ENCODE measurements around the gene STAC3.

Gene STAC3

DNA sequence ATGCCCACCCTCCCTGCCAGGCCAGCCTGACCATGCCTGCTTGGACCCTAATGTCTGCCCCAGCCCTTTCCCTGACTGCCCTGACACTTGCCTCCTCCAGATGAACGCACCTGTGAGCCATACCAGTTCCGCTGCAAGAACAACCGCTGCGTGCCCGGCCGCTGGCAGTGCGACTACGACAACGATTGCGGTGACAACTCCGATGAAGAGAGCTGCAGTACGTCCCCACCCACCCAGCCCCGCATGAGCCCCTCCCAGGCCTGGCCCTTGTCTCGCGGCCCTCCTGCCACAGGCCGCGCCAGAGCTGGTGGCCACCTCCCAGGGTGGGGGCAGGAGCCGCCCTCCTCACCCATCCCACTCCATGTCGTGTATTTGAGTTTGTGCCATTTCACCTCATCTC, 48.7 kb downstream of the STAC3 start:
- Histone ChIP-seq H3K9me3 (ENCODE audit: control insufficient read depth, insufficient read depth, low read depth, low read length) (no peaks in the 10 kb centered on the region), H3K36me3 (ENCODE audit: control insufficient read depth in 2 of 2, insufficient read depth in 1 of 2, low read length in 2 of 2) (peaks cover 0 to 92% of the 10 kb centered on the region in 2 experiments; a peak in 1 of 3 replicates), H3K4me3 (ENCODE audit: low read depth, low read length) (no peak overlapping the region), H3K27ac (ENCODE audit: extremely low read depth, low read depth, low read length) (no peak overlapping the region), H3K4me1 (ENCODE audit: control insufficient read depth, insufficient read depth, low read length) (no peaks in the 10 kb centered on the region)
- POLR2A ChIA-PET = no interaction called here
- CTCF ChIA-PET = no interaction called here
- TF ChIP-seq KLF1 (tag by site-specific recombination; IDR thresholded peaks at IDR 0.05) = peak; percentile 76
- TF ChIP-seq RBAK (tag by site-specific recombination; IDR thresholded peaks at IDR 0.05) = no peak

DNA sequence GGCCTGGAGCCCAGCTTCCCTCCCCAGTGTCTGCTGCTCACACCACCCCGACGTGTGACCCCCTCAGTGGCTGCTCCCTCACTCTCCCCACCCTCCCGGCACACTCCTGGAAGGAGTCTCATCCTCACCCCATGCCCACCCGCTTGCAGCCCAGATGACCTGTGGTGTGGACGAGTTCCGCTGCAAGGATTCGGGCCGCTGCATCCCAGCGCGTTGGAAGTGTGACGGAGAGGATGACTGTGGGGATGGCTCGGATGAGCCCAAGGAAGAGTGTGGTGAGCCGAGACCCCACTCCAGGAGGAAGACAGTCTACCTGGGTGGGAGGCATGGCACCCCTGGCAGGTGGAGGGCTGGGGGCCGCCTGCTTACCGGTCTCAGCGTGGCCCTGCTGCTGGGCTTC, 49.4 kb downstream of the STAC3 start:
- TF ChIP-seq PRDM1 (tag by site-specific recombination; IDR thresholded peaks at IDR 0.05) (no peak), ZNF600 (tag by site-specific recombination; IDR thresholded peaks at IDR 0.05) (peak; percentile 51; the same call in 1 of the 2 replicates)
- CTCF ChIA-PET = no interaction called here
- POLR2A ChIA-PET = no interaction called here

DNA sequence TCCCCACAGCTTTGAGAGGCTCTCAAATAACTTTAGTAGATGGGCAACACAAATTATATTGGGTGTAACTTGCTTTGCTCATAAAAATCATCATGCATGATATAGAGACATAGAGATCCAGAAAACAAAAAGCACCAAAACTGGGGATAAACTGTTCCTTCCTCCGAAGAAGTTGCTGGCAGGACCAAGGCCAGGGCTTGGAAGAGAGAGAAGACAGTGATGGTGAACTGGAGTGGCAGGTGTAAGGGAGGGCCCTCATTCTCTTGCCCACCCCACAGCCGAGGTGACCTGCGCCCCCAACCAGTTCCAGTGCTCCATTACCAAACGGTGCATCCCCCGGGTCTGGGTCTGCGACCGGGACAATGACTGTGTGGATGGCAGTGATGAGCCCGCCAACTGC, 49.8 kb downstream of the STAC3 start:
- CTCF ChIA-PET = no interaction called here
- POLR2A ChIA-PET = no interaction called here
- H3K27ac ChIP-seq (ENCODE audit: extremely low read depth, low read depth, low read length) = no peak overlapping the region
- no peak overlapping the region for H3K4me3 ChIP-seq (ENCODE audit: low read depth, low read length)
- H3K36me3 ChIP-seq (ENCODE audit: control insufficient read depth in 2 of 2, insufficient read depth in 1 of 2, low read length in 2 of 2) = peaks cover 0 to 98% of the 10 kb centered on the region in 2 experiments; a peak in 1 of 3 replicates
- no peaks in the 10 kb centered on the region for H3K9me3 ChIP-seq (ENCODE audit: control insufficient read depth, insufficient read depth, low read depth, low read length)
- no peaks in the 10 kb centered on the region for H3K4me1 ChIP-seq (ENCODE audit: control insufficient read depth, insufficient read depth, low read length)
- TF ChIP-seq ZNF473 (tag by site-specific recombination; IDR thresholded peaks at IDR 0.05) = no peak
- TF ChIP-seq, protein P1, sequence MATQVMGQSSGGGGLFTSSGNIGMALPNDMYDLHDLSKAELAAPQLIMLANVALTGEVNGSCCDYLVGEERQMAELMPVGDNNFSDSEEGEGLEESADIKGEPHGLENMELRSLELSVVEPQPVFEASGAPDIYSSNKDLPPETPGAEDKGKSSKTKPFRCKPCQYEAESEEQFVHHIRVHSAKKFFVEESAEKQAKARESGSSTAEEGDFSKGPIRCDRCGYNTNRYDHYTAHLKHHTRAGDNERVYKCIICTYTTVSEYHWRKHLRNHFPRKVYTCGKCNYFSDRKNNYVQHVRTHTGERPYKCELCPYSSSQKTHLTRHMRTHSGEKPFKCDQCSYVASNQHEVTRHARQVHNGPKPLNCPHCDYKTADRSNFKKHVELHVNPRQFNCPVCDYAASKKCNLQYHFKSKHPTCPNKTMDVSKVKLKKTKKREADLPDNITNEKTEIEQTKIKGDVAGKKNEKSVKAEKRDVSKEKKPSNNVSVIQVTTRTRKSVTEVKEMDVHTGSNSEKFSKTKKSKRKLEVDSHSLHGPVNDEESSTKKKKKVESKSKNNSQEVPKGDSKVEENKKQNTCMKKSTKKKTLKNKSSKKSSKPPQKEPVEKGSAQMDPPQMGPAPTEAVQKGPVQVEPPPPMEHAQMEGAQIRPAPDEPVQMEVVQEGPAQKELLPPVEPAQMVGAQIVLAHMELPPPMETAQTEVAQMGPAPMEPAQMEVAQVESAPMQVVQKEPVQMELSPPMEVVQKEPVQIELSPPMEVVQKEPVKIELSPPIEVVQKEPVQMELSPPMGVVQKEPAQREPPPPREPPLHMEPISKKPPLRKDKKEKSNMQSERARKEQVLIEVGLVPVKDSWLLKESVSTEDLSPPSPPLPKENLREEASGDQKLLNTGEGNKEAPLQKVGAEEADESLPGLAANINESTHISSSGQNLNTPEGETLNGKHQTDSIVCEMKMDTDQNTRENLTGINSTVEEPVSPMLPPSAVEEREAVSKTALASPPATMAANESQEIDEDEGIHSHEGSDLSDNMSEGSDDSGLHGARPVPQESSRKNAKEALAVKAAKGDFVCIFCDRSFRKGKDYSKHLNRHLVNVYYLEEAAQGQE (tag by site-specific recombination; IDR thresholded peaks at IDR 0.05) = peak; percentile 77

More for the DNA sequence above, 49.4 kb downstream of the STAC3 start:
- Histone ChIP-seq H3K36me3 (ENCODE audit: control insufficient read depth in 2 of 2, insufficient read depth in 1 of 2, low read length in 2 of 2) (peaks cover 0 to 98% of the 10 kb centered on the region in 2 experiments; a peak in 1 of 3 replicates), H3K4me1 (ENCODE audit: control insufficient read depth, insufficient read depth, low read length) (no peaks in the 10 kb centered on the region), H3K4me3 (ENCODE audit: low read depth, low read length) (no peak overlapping the region), H3K9me3 (ENCODE audit: control insufficient read depth, insufficient read depth, low read depth, low read length) (no peaks in the 10 kb centered on the region), H3K27ac (ENCODE audit: extremely low read depth, low read depth, low read length) (no peak overlapping the region)

DNA sequence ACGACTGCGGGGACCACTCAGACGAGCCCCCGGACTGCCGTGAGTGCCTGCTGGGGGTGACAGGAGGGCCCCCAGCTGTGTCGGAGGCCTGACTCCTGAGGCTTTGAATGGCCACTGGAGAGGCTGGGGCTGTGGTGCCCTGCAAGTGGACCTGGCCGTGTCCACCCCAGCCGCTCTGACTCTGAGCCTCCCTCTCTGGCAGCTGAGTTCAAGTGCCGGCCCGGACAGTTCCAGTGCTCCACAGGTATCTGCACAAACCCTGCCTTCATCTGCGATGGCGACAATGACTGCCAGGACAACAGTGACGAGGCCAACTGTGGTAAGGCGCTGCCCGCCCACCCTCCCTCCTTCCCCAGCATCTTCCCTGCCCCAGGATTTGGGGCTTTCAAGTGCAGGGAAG, 50.5 kb downstream of the STAC3 start:
- Histone ChIP-seq H3K4me1 (ENCODE audit: control insufficient read depth, insufficient read depth, low read length) (no peaks in the 10 kb centered on the region), H3K9me3 (ENCODE audit: control insufficient read depth, insufficient read depth, low read depth, low read length) (no peaks in the 10 kb centered on the region), H3K4me3 (ENCODE audit: low read depth, low read length) (no peak overlapping the region), H3K36me3 (ENCODE audit: control insufficient read depth in 2 of 2, insufficient read depth in 1 of 2, low read length in 2 of 2) (peaks cover 0 to 98% of the 10 kb centered on the region in 2 experiments; a peak in 1 of 3 replicates), H3K27ac (ENCODE audit: extremely low read depth, low read depth, low read length) (no peak overlapping the region)
- TF ChIP-seq ZIC2 (tag by site-specific recombination; IDR thresholded peaks at IDR 0.05) (no peak), ZXDB (tag by site-specific recombination; IDR thresholded peaks at IDR 0.05) (no peak), KLF7 (tag by site-specific recombination; IDR thresholded peaks at IDR 0.05; ENCODE audit: borderline replicate concordance) (no peak), SP3 (tag by site-specific recombination; IDR thresholded peaks at IDR 0.05) (no peak), ZNF24 (tag by site-specific recombination; IDR thresholded peaks at IDR 0.05) (no peak), ZNF791 (tag by site-specific recombination; IDR thresholded peaks at IDR 0.05) (no peak)
- TF ChIP-seq, protein P2, sequence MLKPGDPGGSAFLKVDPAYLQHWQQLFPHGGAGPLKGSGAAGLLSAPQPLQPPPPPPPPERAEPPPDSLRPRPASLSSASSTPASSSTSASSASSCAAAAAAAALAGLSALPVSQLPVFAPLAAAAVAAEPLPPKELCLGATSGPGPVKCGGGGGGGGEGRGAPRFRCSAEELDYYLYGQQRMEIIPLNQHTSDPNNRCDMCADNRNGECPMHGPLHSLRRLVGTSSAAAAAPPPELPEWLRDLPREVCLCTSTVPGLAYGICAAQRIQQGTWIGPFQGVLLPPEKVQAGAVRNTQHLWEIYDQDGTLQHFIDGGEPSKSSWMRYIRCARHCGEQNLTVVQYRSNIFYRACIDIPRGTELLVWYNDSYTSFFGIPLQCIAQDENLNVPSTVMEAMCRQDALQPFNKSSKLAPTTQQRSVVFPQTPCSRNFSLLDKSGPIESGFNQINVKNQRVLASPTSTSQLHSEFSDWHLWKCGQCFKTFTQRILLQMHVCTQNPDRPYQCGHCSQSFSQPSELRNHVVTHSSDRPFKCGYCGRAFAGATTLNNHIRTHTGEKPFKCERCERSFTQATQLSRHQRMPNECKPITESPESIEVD (tag by site-specific recombination; IDR thresholded peaks at IDR 0.05) = no peak
- POLR2A ChIA-PET = no interaction called here
- CTCF ChIA-PET = no interaction called here

Data from HEK293 (cell line).